ENCODE measurements around the gene OPCML. TPM values are rescaled to one million over a fixed set of nuclear protein-coding genes. Genes with fewer than 3 reads are reported as not detected.

OPCML gene
- total RNA-seq, 1 experiment from 2014 or later: not detected

GRCh38 chr11:132898021-132898420 lies 634.3 kb downstream of the OPCML start:
- intact Hi-C loops (cut with micrococcal nuclease): no loop called here
- no peak overlapping the region for H3K9ac ChIP-seq (ENCODE audit: low read length)
- no peak overlapping the region for H3K27ac ChIP-seq (ENCODE audit: low read length)
- H3K79me2 ChIP-seq (ENCODE audit: low read length): no peaks in the 10 kb centered on the region
- no peak overlapping the region for H3K4me3 ChIP-seq (ENCODE audit: low read length)
- CTCF ChIA-PET: no interaction called here
- no peaks in the 10 kb centered on the region for H3F3A ChIP-seq (ENCODE audit: low read length, unreplicated experiment)
- no peak for ATAC-seq
- no peak overlapping the region for H3K4me2 ChIP-seq (ENCODE audit: low read length)
- H2AFZ ChIP-seq (ENCODE audit: low read length): no peak overlapping the region
- H3K36me3 ChIP-seq (ENCODE audit: low read depth, low read length): no peaks in the 10 kb centered on the region
- POLR2A ChIA-PET (ENCODE audit: unreplicated experiment): no interaction called here
- no peak for DNase-seq
- H4K20me1 ChIP-seq (ENCODE audit: low read length): no peaks in the 10 kb centered on the region
- H3K4me1 ChIP-seq (ENCODE audit: insufficient read depth, low read length): no peaks in the 10 kb centered on the region
- H3K27me3 ChIP-seq (ENCODE audit: low read length): no peaks in the 10 kb centered on the region
- no TSS peak for BruUV-seq (replicated peaks)
- TF ChIP-seq EZH2phosphoT487 (IDR thresholded peaks at IDR 0.05; ENCODE audit: borderline replicate concordance, low read length) (no peak), EZH2 (IDR thresholded peaks at IDR 0.05; ENCODE audit: low read length, unreplicated experiment) (no peak), CTCF (conservative IDR thresholded peaks at IDR 0.05; ENCODE audit: low read depth, low read length) (no peak)
- no peaks in the 10 kb centered on the region for H3K9me2 ChIP-seq (replicated peaks; ENCODE audit: low read length)
- H3K9me3 ChIP-seq (ENCODE audit: low read length): peaks cover 42% of the 10 kb centered on the region

- intact Hi-C loops (cut with micrococcal nuclease): no loop called here
- H4K20me1 ChIP-seq (ENCODE audit: low read length): no peaks in the 10 kb centered on the region
- no peaks in the 10 kb centered on the region for H3K79me2 ChIP-seq (ENCODE audit: low read length)
- POLR2A ChIA-PET (ENCODE audit: unreplicated experiment): no interaction called here
- TF ChIP-seq CTCF (conservative IDR thresholded peaks at IDR 0.05; ENCODE audit: low read depth, low read length) (no peak), EZH2 (IDR thresholded peaks at IDR 0.05; ENCODE audit: low read length, unreplicated experiment) (no peak), EZH2phosphoT487 (IDR thresholded peaks at IDR 0.05; ENCODE audit: borderline replicate concordance, low read length) (no peak)
- H3K4me3 ChIP-seq (ENCODE audit: low read length): no peak overlapping the region
- BruUV-seq (replicated peaks): no TSS peak
- no peak for DNase-seq
- CTCF ChIA-PET: no interaction called here
- no peak overlapping the region for H2AFZ ChIP-seq (ENCODE audit: low read length)
- H3K36me3 ChIP-seq (ENCODE audit: low read depth, low read length): no peaks in the 10 kb centered on the region
- no peaks in the 10 kb centered on the region for H3K27me3 ChIP-seq (ENCODE audit: low read length)
- H3K27ac ChIP-seq (ENCODE audit: low read length): no peak overlapping the region
- H3F3A ChIP-seq (ENCODE audit: low read length, unreplicated experiment): no peaks in the 10 kb centered on the region
- H3K4me1 ChIP-seq (ENCODE audit: insufficient read depth, low read length): no peaks in the 10 kb centered on the region
- no peaks in the 10 kb centered on the region for H3K9me2 ChIP-seq (replicated peaks; ENCODE audit: low read length)
- no peak overlapping the region for H3K4me2 ChIP-seq (ENCODE audit: low read length)
- no peak overlapping the region for H3K9ac ChIP-seq (ENCODE audit: low read length)
- ATAC-seq: no peak
- peaks cover 36% of the 10 kb centered on the region for H3K9me3 ChIP-seq (ENCODE audit: low read length)
These were observed 637.0 kb downstream of the OPCML start for GRCh38 chr11:132895340-132895739.

GRCh38 chr11:132894606-132895005 lies 637.7 kb downstream of the OPCML start:
- Histone ChIP-seq H3K4me3 (ENCODE audit: low read length) (no peak overlapping the region), H3F3A (ENCODE audit: low read length, unreplicated experiment) (no peaks in the 10 kb centered on the region)
- no peak for DNase-seq

More at GRCh38 chr11:132894606-132895005, 637.7 kb downstream of the OPCML start:
- POLR2A ChIA-PET (ENCODE audit: unreplicated experiment): no interaction called here
- no peak for TF ChIP-seq CTCF (conservative IDR thresholded peaks at IDR 0.05; ENCODE audit: low read depth, low read length)
- TF ChIP-seq EZH2phosphoT487 (IDR thresholded peaks at IDR 0.05; ENCODE audit: borderline replicate concordance, low read length): no peak
- TF ChIP-seq EZH2 (IDR thresholded peaks at IDR 0.05; ENCODE audit: low read length, unreplicated experiment): no peak
- Histone ChIP-seq H3K27ac (ENCODE audit: low read length) (no peak overlapping the region), H3K79me2 (ENCODE audit: low read length) (no peaks in the 10 kb centered on the region), H3K4me1 (ENCODE audit: insufficient read depth, low read length) (no peaks in the 10 kb centered on the region), H4K20me1 (ENCODE audit: low read length) (no peaks in the 10 kb centered on the region), H3K9ac (ENCODE audit: low read length) (no peak overlapping the region), H3K9me3 (ENCODE audit: low read length) (peaks cover 29% of the 10 kb centered on the region), H2AFZ (ENCODE audit: low read length) (no peak overlapping the region), H3K36me3 (ENCODE audit: low read depth, low read length) (no peaks in the 10 kb centered on the region), H3K9me2 (replicated peaks; ENCODE audit: low read length) (no peaks in the 10 kb centered on the region), H3K27me3 (ENCODE audit: low read length) (no peaks in the 10 kb centered on the region), H3K4me2 (ENCODE audit: low read length) (no peak overlapping the region)
- no peak for ATAC-seq
- no TSS peak for BruUV-seq (replicated peaks)
- intact Hi-C loops (cut with micrococcal nuclease): no loop called here
- CTCF ChIA-PET: no interaction called here

Measured in PC-3 (cell line).